GM20431 (cell line): ENCODE measurements around the gene SCN8A.
"Not testable (repeated sequence)": the region's sequence is repeated elsewhere in the genome, so short reads cannot be mapped to it uniquely, and the experiment has no call there.

ENCODE experiments used
- in situ Hi-C: fragments of 300-500 bp; cut with MseI, MboI; formaldehyde crosslinking; loops from one replicate; pipeline ENCODE4 v1.15.0; 2020; ENCODE audit warnings: low sequenced_read_pairs; ENCODE audit not compliant: unreplicated experiment

SCN8A gene

DNA sequence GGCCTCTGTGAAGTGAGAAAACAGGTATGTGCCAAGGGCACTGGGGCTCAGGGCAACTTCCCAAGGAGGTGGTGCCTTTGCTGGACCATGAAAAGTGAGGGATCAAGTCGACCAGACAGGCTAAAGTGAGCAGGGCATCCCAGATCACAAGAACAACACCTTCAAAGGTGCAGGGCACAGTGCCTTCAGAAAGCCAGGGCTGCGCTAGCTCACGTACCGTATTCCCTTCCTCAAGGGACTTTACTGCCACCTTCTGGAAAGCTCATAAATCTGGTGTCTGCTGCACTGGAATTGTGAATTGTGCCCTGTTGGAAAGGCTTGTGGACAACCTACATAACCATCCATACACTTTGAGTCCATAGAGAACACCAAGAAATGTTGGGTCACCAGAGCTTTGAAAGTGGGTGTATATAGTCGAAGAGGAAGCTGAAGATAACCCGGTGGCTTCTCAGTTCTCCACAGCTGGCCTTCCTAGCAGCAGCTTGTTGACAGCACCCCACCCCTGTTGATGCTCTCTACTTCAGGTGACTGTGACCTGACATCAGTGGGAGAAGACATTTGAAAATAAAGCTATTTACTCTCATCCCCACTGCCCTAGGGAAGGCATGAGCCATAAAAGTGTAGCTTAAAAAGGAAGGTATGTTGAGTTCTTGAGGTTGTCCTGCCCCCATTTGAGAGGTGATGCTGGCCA is 233.0 kb downstream of the SCN8A start:
- in situ Hi-C loops, result no loop called here

DNA sequence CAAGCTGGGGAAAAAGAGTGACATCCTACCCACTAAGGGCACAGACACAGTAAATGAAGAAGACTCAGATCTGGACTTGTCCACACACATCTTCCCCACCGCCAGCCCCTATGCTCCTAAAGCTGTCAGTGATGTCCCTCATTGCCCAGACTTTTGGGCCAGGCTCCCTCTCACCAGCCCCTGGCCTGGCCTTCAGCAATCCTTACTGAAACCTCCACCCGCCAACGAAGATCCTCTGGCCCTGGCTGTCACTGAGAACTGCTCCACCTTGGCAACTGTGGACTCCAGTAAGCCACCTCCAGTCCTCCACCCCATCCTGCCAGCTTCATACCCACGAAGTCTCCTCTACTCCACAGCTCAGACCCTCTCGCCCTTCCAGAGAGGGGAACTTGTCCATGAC is 234.2 kb downstream of the SCN8A start:
- in situ Hi-C loops, result no loop called here

DNA sequence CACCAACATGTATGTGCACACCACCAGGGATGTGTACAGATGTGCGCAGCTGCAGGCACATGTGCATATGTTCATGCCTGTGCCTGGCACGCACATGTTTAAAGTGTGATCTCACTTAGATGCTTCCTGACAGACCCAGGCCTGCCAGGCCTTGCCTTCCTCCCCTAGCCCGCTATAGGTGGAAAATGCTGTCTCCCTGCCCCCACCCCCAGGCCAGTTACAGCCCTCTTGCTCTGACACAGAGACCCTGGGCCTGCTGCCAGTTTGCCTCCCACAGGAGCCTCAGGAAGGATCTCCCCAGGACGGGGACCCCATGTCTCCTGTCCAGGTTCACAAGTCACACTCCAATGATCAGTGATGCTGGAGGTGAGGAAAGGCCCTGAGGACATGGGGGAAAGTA is 235.8 kb downstream of the SCN8A start:
- in situ Hi-C loops, result no loop called here

DNA sequence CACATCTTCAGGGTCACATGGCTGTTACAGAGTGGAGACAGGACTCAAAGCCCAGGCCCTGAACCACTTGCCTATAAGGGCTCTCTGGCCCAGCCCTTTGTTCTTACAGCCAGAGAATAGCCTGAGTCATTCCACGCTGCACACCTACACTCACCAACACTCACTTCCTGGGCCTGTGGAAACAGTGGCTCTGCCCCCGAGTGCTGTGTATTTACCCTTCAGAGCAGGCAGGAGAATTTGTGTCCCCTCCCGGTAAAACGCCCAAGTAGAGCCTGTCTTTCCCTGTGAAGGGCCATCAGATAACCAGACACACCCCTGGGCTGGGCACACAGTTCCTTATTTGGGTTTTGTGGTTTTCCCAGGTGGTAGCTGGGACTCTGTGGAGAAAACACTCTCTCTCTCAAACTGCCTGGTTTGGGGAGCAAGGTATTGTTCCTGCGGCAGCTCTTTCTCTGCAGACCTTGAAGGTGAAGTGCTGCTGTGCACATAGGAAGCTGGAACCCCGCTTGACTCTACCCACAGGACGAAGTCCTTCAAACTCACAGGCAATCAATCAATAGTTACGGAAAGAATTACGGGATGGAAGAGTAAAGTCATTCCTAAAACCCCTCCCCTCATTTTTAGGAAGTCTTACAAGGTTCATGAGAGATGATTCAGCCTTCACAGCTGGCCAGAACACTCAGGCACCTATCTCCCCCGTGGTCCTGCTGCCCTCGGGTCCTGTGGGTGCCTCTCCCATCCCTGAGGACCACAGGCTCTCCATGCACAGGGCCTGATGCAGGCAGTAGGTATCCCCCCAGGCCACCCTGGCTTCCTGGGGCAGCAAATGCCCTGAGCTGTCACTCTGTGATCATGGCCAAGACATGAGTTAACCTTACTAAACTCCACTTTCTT is 237.1 kb downstream of the SCN8A start:
- in situ Hi-C loops, result no loop called here

DNA sequence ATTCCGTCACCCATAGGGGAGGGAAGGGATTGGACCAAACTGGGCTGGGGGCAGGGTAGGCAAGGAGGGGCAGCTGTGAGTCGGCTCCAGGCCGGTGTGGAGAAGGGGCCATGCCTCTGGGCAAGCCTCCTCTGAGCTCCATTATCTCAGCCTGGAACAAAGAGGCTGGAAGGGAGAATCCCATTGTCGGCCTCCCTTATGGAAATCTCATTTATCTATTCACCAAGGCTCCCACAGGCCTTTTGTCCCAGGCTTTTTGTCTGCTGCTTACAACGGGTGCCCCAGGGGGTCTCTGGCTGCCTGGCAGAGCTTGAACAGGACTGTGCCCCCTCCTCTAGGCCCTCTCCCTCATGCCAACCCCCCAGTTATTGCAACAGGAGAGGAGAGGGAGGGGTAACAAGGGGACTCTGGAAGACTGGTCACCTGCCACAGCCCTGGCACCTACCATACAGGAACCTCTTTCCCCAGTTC is 238.0 kb downstream of the SCN8A start:
- in situ Hi-C loops, result no loop called here

DNA sequence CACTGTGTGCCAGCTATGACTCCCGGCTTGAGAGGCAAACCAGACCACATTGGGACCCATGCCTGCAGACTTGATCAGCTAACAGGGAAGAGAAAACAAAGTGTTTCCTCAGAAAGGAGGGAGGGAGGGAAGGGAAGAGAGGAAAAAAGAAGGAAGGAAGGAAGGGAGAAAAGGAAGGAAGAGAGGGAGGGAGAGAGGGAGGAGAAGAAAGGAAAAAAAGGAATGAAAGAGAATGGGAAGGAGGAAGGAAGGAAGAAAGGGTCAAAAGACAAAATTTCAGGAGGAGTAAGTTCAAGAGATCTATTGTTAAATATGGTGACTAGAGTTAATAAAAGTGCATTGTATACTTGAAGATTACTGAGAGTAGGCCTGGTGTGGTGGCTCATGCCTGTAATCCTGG is 238.6 kb downstream of the SCN8A start:
- in situ Hi-C loops, result no loop called here

DNA sequence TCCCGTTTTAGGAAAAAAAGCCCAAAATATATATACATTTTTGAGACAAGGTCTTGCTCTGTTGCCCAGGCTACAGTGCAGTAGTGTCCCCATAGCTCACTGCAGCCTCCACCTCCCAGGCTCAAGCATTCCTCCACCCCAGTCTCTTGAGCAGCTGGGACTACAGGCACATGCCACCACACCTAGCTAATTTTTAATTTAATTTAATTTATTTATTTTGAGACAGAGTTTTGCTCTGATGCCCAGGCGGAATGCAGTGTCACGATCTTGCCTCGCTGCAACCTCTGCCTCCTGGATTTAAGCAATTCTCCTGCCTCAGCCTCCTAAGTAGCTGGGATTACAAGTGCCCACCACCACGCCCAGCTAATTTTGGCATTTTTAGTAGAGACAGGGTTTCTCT is 240.8 kb downstream of the SCN8A start:
- in situ Hi-C loops, result not testable (repeated sequence)

DNA sequence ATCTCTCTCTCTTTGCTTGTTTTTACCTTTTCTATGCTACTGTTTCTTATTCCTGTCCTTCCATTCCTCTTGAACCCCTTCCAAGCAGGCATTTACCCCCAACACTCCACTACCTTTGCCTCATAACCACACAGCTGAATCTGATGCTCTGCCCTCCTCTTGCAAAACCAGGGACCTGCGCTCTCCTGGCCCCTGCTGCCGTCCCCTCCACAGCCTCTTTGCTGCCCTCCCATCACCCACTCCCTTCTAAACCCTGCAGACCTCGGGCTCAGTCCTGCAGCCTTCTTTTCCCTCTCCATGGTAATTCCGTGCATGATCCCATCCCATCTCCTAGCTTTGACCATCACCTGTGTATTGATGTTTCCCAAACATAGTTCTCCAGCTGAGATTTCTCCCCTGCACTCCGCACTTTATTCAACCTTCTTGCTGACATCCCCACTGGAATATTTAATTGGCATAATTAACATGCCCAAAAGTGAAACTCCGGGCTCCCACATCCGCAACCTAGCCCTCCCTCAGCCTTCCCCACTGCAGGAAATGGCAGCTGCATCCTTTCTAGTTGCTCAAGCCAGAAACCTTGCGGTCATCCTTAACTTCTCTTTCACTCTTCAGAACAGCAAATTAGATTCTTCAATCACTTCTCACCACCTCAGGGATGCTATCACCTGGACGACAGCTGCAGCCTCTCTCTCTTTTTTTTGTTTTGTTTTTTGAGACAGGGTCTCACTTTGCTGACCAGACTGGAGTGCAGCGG is 241.5 kb downstream of the SCN8A start:
- in situ Hi-C loops, result no loop called here

DNA sequence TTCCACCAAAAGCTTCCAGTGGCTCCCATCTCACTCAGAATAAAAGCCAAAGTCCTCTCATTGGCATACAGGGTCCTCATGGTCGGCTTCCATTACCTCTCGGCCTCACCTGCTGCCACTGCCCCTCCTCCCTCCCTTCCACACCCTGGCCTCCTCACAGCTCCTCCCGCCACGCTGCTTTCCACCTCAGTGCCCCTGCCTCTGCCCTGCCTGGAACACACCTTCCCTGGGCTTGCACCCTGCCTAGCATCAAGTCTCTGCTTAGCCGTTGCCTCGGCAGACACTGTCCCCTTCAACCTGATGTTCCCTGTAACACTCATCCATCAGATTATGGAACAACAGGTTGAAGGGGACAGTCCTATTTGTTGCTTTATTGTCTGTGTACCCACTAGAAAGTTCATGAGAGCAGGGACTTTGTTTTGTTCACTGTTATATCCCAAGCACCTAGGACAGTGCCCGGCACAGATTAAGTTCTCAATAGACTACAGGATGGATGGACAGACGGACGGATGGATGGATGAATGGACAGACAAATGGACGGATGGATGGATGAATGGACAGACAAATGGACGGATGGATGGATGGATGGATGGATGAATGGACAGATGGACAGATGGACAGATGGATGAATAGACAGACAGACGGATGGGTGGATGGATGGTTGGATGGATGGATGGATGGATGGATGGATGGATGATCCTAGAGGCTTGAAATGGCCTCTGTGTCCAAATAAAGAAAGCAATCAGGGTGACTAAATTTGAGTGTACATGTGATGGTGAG is 242.6 kb downstream of the SCN8A start:
- in situ Hi-C loops, result no loop called here

DNA sequence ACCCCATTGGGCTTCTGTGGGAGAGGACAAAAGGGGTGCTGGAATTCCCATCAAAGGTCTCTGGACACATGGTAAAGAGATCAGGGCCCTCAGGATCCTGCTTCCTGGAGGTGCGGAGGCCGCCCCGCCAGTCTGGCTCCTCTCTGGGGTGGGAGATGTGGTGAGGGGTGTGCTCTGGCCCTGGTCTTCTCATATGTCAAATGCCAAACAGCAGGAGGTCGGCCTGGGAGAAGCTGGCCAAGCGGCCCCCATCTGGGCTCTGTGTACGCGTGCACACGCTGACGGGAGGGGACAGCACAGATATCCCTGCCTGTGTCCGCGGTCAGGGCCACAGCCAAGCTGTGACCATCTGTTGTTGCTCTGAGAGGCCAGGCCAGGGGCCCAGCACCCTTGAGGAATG is 243.4 kb downstream of the SCN8A start:
- in situ Hi-C loops, result no loop called here

DNA sequence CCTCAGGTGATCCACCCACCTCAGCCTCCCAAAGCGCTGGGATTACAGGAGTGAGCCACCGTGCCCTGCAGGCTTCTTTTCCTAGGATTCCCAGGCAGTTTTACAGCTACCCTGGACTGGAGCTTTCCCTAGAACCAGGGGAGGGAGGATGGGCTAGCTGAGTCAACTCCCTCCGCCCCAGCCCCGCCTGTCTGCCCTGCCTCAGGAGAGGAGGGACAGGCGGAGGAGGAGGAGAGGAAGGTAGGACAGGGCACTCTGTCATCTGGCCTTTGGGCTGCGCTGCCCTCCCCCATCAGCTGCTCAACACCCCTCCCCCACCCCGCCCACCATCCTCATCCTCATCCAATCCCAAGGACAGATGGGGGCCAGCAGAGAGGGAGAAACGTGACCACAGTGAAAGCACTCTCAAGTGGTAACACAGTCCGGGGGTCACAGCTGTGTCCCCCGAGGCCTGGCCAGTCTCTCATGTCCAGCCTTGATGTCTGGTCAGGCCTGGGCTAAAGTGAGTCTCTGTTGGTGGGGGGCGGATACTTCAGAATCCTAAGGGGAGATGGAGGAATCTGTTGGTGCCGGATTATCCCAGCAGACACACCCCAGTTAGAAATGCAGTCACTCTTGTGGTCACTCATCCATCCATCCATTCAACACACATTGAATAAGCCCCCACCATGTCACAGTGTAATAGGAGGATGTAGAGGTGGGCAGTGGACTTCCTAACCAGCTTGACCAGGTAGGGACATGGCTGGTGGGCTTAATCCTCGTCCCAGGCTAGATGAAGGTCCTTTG is 245.2 kb downstream of the SCN8A start:
- in situ Hi-C loops, result no loop called here

DNA sequence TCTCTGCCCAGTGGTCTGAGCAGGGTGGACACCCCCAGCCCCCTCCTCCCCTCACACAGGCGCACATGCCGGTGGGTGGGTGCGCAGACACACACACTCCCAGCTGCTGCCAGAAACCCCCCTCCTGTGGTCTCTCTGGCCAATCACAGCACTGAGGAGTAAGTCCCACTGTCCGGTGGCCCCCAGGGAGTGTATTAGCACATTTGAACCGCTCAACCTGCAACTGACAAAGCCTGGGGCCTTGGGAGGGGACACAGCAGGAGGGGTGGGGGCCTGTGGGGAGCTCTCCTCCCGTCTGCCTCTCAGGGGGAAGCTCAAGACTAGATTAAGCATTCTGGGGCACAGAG is 245.8 kb downstream of the SCN8A start:
- in situ Hi-C loops, result no loop called here

DNA sequence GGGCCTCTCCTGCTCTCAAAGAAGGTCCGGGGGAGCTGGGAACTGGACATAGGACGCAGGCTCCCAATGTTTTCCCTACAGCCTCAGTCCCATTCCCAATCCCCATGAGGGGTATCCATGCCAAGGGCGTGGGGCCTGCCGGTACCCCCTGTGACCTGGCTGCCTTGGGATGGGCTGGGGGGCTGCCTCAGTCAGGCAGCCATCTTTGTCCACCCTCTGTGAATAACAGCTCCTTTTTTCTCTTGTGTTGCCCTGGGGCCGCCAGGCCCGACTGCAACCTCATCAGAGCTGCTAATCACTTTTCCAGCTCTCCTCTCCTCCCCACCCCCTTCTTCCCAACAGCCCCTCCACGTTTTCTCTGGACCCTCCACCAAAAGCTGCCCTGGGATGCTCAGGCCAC is 246.3 kb downstream of the SCN8A start:
- in situ Hi-C loops, result no loop called here

DNA sequence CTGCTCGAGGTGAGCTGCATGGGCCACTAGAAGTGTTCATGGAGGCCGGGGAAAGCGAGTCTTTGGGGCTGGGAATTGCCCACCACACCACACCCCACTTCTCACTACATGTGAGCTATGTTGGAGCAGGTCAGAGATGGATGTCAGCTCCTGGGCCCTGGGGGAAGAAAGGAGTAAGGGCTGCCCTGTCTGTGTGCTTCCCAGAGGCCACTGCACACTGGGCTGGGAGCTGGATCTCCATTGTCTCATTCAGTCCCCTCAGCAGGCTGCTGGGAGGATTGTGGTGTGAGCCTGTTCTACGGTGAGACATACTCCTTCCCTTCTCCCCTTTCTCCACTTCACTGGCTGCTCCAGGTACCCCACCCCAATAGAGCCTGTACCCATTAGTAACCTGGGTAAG is 247.0 kb downstream of the SCN8A start:
- in situ Hi-C loops, result no loop called here

DNA sequence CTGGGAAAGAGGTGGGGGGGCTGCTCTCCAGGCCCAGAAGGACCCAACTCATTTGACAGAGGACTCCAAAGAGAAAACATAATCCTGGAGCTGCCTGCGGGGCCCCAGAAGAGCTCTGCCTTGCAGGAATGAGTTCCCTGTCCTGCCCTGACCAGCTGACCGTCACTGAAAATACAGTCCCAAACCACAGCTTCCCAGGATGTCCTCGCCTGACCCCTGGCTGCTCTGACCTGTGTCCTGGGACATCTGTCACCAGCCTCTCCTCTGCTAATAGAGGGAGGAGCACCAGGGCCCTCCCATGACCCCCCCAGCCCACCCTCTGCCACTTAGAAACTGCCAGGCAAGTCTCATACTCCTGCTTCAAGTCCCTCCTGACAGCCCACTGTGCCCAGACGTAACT is 247.7 kb downstream of the SCN8A start:
- in situ Hi-C loops, result no loop called here

DNA sequence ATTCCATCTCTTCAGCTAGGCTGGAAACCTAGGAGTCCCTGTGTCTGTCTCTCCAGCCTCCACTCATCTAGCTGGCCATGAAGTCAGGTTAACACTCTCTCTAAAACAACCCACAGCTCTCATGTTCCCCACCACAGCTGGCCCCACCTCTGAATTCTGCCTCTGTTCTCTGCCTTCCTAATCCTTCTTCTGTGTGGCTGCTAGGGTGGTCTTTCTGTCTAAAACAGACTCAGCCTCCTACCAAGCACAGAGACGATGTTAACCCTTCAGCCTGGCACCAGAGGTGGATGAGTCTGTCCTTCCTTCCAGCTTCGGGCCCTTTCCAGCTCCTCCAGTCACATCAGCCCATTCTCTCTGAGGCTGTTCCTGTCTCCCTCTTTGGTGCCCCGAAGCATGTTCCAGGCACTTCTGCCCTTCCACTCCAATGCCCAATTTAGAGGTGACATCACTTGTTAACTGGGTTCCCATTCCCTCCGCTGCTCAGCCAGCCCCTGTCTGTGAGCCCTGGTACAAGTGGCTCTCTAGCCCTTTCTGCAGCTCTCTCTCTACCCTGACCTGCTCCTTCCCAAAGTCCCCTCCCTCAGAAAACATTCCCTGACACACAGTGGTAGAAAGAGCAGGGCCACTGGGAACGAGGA is 248.4 kb downstream of the SCN8A start:
- in situ Hi-C loops, result no loop called here

DNA sequence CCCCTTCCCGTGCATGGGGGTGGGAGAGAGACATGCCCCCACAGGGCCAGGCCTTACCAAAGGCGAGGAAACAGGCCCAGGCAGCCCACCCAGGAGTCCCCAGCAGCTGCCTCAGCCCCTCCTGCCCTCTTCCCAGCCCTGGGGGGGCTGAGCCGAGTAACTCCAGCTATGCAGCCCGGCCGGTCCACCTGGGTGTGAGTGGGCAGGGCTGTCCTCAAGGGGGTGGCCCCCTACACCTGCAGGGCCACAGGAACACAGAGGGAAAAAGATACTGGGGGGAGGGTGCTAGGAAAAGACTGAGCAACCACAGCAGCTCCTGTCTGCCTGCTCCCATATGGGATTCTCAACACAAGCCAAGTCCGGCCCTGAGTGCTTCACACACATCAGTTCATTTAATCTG is 249.9 kb downstream of the SCN8A start:
- in situ Hi-C loops, result no loop called here

DNA sequence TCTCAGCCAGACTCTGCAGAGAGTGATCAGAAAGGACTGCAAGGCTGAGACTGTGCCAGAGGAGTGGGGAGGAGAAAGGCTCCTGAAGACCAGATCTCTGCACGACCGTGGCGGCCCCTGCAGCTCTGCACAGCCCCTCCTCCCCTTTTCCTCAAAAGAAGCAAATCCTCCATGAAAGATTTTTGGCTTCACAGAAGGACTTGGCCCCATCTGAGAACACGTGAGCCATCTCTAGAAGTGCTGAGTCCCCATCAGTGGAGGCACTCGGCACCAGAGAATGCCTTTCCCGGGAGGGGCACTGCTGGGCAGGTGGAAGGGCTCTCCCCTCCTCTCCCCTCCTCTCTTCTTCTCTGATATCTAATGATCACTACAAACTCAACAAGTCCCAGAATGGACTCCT is 250.7 kb downstream of the SCN8A start:
- in situ Hi-C loops, result no loop called here

DNA sequence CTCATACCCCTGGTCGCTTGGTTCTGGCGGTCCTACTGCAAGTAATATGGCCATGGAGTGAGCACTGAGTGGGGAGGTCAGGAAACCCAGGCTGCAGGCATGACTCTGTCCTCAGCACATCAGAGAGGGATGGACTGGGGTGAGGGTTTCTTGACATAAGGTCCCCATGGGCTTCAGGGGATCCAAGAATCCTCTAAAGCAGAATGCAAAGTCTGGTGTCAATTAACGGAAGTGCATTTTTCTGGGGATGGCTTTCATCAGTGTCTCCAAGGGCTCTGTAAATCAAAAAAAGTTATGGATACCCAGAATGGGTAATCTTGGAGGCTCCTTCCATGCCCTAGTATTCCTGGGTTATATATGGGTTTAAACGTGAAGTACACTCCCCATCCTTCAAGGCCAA is 253.8 kb downstream of the SCN8A start:
- in situ Hi-C loops, result no loop called here
